Right forelimb (tissue), 1 donor: ENCODE data around the gene KRT4.

Experiments
- DNase-seq: peaks from one replicate; pipeline ENCODE4 v3.0.0-alpha.2; 2018

The KRT4 gene

DNA sequence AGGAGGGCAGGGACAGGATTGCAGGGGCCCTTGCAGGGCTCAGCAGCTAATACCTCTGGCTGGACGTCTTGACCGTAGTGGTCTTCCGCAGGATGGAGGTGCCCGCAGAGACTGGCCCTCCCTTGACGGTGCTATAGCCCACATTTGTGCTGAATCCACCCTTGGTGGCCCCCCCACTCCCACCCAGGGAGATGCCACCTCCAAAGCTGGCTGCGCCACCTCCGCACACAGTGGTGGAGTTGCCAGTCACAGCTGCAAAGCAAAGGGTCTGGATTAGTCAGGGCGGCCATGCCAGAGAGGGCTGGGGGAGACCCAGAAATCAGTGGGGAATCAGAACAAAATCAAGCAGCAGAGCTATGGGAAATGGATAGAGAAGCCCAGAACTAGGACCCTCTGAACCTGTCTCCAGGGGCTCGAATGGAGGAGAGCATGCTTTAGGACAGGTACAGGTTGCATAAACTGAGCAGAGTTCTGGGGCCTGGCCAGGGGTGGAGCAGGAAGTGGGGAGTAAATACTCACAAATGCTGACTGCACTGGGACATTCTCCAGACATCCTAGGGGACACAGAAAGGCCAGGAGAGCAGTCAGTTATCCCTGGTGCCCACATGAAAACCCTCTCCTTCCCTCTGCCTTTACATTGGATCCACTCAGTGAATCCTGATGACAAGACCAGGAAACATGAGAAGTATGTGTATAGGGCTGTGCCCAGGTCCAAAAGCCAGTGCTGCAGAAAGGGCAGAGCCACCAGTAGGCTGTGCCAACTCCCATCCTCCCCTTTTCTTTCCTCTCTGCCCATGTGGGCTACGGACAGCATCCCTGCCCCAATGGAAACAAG lies 8.1 kb upstream of the KRT4 start:
- DNase-seq, result no peak

DNA sequence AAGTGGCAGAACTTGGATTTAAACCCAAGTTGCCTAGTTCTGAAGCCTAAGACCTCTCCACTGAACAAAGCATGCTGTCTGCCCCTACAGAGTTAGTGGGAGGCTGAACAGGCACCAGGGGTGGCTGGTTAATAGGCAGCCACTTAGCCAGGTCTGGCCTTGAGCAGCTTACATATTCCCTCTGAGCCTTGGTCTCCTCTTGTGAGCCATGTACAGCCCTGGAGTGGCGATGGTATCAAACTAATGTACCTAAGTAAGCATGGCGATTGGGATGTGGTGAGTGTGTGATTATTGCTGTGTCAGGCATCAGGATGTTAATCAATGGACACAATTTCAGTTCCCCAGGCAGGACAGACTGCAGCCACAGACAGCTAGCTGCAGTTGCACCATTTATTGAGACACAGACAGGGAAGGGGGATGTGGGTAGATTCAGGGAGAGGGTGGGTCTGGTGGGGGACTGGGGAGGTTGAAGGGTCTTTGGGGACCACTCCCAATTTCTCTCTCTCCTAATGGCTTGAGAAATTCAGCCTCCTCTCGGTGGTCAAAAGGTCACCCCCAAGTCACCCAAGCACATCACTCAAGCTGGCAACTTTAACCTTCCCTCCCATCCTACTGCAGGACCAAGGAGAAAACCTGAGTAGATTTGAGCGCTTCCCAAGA lies 7.3 kb upstream of the KRT4 start:
- DNase-seq, result no peak

DNA sequence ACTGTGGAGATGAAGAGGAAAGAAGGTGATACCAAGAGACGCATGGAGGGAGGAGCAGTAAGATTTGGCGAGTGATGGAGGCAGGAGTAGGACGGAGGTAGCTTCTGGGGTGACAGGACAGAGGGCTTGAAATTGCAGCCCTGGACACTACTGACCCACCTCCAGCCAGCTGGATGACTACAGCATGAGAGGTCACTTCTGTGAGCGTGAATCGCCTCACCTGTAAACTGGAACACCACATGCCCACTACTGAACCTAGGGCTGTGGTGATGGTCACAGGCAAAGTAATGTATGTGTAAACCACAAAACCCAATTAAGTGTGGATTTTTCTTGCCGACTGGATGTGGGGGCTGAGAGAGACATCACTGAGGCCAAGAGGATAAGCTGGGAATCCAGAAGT lies 6.6 kb upstream of the KRT4 start:
- DNase-seq, result no peak

DNA sequence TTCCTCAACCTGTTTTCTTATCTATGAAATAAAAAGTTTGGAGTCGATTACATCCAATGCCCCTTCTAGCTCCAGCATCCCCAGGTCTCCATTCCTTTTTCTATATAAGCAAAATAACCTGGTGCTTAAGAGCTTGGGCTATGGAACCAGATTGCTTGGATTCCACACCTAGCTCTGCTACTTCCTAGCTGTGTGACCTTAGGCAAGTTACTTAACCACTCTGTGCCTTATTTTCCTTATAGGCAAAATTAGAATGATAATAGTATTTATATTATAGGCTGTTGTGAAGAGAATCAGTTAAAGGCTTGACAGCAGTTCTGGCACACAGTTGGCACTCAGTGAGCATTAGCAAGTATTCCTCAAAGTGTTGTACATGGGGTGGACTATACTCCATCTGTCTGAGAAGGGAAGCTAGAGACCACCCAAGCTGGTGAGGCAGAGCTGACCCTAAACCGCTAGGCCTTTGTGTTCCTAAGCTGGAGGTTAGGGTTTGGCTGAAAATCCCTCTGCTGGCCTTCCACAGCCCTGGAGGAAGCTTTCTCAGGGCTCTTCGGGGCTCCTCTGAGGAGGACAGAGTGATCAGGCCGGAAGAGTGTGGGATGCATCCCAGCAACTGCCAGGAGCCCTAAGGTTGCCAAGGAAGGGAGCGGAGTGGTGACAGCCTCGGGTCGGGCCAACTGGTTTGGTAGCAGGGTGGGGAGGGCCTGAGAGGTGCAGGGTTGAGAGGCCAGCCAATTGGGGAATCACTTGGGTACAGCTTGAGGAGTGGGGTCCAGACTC lies 6.0 kb upstream of the KRT4 start:
- no peak for DNase-seq

DNA sequence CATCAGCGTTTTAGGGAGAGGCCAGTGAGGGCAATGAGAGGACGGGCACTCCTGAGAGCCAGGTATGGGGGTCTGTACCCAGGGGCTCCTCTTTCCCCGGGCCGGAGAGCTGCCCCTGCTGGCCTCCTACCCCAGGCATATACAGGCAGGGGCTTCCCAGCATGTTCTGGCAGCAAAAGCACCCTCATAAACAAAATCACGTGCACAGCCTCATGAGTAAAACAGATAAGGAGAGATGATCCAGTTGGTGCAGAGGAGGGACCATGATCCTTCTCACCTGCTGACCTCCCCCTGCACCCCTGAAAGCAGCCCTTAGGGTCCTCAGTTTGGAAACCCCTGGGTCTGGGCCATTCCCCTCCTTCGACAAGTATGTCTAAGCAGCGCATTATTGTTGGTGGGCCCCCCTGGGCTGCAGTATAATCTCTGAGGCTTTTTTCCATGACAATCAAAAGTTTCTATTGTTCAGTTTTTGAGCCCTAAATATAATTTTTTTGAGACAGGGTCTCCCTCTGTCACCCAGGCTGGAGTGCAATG lies 5.0 kb upstream of the KRT4 start:
- DNase-seq, result no peak

DNA sequence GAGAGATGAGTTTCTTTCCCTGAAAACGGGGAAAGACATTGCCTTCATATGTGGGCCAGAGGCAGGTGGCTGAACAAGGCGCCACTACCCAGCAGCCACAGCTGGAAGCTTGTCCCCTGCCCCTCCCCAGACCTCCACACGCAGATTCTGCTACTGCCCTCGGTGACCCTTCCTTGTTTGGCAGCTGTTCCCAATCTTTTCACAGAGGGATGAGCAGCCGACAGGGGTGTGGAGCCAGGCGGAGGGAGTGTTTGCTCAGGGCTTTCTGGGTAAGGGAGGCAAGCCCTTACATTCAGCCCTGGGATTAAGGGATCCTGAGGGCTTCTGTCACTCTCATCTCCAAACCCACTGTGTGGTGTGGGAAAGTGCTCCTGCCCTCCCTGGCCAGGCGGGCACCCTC lies 4.5 kb upstream of the KRT4 start:
- no peak for DNase-seq

DNA sequence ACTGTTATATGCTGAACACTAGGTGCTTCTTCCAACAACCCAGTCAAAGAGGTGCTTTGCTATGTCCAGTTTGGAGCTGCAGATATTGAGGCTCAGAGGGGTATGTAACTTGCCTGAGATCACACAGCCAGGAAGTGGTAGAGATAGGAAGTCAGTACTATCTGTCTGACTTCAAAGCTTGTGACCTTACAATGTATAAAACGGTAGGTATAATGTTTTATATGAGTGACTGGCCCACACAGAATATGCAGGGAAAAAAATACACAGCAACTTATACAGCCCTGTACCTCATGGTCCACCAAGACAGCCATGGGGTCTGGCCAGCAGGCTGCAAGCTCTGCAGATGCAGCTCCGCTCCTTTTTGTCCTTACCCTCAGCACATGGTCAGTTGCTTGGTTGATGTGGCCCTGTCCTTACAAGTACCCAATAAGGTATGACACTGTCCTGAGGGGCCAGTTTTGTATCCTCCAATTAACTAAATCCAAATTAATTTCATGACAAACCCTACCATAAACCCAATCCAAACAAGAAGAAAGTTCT lies 3.9 kb upstream of the KRT4 start:
- no peak for DNase-seq

DNA sequence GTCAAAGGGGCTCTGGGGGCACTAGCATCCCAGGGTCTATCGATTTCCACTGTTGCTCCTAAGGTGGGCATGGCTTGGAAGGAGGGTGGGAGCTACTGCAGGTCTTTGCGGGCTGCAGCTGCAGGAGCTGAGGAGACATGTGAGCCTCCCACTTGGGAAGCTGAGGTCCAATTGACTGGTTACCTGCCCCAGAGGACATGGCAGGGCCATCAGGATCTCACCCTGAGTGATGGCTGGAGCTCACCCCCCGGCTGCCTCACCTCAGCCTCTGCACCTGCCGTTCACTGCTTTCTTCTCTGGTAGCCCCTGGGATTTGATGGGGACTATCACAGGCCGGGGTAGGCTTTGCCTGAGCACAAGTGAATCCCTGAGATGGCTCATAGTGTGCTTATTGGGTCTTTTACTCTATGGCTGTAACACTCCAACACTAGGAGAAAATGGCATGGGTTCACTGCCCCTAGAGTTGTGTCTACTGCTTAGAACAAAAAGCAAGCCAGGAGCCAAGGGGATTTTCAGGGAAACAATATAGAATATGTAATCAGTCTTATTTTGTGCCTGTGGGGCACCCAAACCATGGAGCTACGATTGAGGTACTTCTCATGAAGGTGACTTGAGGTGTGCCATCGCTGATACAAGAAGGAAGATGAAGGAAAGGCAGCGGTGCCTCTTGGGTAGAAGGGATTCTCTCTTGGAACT lies 3.2 kb upstream of the KRT4 start:
- DNase-seq, result no peak

DNA sequence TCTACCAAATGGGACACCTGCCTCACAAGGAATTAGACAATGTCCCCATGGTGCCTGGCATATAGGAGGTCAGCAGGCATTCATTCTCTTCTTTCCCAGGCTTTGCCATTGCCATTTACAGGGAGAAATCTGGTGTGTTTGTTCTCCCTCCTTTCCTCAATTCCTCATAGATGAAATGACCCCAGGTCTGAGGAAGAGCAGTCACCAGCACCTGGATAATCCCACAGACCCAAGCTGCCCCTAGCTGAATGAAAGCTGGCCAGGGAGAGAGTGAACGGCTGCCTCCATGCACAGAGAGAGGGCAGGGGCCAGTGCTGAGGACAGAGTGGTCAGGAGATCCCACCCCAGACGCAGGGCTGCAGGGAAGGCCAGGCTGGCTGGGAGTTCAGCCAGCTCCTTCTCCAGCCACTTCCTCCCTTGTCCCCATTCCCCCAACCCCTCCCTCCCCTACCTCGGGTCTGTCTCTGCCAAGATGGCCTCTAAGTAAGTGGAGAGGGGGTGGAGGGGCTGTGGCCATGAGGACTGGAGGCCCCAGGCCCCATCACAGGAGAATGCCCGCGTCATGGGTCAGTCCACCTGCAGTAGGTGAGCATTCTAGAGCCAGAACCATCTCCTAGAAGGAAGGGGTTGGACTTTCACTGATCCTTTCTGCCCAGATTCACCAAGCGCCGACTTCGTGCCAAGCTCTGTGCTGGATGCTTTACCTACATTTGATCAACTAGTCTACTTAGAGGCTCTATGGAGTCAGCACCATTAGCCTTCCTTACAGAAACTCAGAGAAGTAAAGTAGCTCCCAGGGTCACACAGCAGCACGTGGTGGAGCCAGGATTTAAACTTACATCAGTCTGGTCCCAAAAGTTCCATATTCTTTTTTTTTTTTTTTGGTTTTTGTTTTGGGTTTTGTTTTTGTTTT lies 2.0 kb upstream of the KRT4 start:
- no peak for DNase-seq

DNA sequence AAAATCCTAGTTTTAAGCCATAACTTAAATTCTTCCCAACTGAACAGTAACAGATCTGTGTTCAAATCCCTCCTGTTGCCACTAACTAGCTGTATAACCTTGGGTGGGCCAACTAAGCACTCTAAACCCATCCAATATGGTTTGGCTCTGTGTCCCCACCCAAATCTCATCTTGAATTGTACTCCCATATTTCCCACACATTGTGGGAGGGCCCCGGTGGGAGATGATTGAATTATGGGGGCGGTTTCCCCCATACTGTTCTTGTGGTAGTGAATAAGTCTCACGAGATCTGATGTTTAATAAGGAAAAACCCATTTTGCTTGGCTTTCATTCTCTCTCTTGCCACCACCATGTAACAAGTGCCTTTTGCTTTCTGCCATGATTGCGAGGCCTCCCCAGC lies 1.2 kb upstream of the KRT4 start:
- DNase-seq, result no peak

DNA sequence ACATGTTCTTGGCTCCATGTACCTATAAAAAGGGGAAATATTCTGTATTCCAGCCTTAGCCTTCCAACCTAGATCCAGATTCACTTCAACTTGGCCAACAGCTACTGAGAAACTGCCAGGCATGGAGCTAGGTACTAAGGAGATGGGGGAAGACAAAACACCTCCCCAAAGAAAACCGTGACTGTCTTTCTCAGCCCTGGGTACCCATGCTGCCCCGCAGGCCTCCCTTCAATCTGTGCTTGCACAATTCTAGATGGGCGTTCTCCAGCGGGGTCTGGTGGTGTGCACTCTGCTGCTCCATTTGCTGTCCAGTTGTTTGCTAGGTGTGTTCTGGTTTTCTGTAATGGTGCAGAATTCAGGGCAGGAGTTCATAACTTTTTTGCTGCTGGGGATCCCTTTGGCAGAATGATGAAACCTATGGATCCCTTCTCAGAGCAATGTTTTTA lies 817 bp upstream of the KRT4 start:
- DNase-seq, result no peak

DNA sequence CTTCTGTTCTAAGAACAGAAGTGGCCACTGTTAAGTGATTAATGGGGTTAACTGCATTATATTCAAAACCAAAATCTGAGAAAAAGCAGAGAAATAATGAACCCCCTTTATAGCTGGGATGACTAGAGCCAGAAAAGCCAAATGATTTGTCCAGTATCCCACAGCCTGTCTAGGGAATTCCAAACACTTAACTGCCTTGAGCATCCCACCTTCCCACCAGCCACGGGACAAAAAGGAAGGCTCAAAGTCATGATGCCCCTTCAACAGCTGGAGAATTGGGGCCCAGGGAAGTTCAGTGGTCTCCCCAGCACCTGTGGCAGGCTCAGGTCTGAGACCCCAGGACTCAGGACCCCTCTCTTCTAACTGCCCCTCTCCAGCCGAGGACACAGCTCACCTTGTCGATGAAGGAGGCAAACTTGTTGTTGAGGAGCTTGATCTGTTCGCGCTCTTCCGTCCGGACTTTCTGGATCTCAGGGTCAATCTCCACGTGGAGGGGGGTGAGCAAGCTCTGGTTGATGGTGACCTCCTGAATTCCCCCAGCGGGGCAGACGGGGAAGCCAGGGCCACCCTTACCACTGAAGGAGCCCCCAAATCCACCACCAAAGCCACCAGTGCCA lies 605 bp downstream of the KRT4 start:
- no peak for DNase-seq

DNA sequence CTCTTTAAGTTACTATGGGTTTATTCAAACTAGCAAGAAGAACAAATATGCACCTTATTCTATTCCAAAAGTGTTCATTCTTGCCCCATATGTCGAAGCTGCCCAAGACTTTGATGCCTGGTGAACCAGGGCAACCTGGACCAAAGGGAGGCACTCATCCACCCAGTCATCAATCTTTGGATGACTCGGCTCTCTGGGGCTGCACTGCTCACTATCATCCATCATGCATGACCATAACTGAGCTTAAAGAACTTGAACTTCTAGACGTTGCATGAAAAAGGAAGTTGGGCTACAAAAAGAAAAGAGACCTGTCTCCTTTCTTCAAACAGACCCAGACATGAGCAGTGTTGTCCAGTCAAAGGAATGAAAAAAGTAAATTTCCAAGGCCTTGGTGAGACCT lies 1.2 kb downstream of the KRT4 start:
- DNase-seq, result no peak

DNA sequence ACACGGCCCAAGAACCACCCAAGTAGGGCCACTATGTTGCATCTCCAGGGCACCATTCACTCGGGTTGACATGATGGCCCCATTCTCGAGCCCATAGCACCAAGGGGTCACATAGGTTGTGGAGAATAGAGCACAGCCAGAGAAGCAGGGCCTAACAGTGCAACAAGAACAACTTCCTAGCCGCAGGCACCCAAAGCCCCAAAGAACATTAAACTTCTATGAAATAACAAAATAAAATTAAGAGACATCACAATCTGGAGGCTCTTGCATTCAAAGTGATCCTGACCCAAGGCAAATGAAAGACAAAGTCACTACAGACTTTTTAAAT lies 1.9 kb downstream of the KRT4 start:
- DNase-seq, result no peak

DNA sequence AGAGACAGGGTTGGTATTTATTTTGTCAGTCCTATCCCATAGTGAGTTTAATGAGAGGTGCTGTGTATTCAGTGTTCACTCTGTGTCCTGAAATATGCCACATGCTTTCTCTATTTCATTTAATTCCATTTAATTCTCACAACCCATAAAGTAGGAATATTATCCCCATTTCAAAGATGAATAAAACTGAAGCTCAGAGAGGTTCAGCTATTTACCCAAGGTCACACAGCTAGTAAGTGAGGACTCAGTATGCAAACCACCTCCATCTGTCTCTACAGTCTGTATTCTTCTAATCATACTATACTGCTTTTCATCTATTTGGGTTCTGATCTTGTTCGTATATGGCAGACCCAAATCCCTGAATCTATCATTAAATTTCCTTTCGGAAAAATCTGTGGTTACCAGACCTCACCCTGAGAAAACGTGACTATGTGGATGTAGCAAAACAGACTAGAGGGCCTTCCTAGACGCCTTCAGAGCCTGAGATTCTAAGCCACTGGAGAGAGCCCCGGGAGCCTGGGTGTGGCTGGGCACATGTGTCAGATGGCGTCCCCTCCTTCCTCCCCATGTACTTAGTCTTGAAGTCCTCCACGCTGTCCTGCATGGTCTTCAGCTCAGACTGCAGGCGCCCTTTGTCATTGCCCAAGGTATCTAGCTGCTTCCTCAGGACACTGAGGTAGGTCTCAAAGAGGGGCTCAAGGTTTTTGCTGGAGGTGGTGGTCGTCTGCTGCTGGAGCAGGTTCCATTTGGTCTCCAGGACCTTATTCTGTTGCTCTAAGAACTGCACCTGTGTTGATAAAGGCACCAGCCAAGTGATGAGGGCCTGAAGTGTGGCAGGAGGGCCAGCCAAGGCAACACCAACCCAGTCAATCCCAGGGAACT lies 2.5 kb downstream of the KRT4 start:
- DNase-seq, result no peak

DNA sequence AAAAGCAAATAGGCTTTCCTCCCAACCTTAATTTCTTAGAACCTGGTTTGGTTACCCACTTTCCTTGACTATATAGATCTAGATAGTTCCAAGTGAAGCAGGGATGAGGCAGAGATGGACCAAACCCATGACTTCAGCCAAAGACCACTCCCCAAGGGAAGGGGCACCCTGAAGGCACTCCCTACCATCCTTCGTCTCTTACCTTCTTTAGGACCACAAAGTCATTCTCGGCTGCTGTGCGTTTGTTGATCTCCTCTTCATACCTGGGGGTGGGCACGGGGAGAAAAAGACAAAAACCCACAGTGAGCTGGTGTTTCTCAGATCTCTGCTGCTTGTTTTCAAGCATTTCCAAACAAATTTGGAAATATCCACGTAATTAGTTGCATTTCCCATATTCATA lies 3.4 kb downstream of the KRT4 start:
- no peak for DNase-seq

DNA sequence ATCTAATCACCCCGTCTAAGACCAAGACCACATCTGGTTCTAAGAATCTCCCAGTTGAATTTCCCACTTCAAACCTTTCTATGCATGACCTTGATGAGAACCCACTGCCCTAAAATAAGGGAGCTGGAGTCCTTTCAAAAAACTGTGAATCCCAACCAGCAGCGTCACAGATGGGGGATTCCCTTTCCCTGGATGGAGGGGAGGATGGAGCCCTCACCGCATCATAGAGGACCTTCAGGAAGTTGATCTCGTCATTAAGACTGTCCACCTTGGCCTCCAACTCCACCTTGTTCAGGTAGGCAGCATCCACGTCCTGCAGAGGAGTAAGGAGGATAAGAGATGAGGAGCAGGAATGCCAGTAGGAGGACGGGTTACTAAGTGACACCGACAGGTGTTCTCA lies 4.8 kb downstream of the KRT4 start:
- DNase-seq, result no peak

DNA sequence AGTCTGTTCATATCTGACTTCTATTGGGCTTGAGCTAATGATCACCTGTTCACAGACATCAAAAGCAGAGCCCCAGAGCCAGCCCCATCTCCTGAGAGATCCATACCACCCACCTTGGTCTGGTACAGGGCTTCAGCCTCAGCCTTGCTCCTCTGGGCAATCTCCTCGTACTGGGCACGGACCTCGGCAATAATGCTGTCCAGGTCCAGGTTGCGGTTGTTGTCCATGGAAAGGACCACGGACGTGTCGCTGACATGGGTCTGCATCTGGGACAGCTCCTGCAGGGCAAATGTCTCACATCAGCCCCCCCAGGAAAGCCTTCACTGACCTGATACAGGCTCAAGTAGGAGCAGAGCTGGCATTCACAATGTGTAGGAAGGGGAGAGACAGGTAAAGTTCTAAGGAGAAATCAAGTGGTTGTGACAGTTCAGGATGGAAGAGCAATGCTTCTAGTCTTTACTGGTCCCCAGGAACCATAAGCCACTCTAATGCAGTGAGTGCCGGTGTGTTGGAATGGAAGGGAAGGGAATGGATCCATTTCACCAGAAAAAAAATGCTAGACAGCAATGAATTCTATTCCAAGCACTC lies 5.2 kb downstream of the KRT4 start:
- no peak for DNase-seq

DNA sequence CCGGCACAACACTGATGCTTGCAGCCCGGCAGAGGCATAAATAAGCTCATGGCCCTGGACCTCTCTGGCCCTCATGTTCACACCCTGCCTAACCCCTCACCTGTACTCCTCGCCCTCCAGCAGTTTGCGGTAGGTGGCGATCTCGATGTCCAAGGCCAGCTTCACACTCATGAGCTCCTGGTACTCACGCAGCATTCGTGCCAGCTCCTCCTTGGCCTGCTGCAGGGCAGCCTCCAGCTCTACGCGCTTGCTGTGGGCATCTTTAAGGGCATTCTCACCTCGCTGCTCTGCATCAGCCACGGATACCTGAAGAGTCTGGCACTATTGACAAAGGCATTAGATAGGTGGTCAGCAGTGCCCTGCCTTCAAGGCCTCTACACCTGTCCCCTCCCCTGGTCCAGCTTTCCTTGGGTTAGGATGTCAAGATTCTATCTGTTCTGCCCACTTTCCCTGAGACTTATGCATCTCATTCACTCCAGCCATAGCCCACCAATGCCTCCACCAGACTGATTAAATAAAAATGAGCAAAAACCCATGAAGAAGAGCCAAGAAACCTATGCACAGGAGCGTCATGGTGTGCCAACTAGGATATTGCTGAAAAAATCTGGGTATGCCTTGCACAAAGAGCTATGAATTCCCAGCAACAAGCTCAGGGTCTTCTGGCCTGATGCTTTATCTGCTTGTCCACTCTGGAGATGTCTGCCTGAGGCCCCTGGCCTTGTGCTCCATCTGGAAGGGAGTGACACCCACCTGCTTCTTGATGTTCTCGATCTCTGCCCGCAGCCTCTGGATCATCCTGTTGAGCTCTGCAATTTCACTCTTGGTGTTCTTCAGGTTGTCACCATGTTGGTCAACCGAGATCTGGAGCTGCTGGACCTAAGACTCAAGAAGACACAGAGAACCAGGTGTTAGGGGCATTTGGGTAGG lies 6.1 kb downstream of the KRT4 start:
- no peak for DNase-seq
